SJSA1 (cell line): ENCODE results near the gene CES1. TPM values are rescaled to one million over a fixed set of nuclear protein-coding genes. Genes with fewer than 3 reads are reported as not detected.
"Not testable (repeated sequence)": the region's sequence is repeated elsewhere in the genome, so short reads cannot be mapped to it uniquely, and the experiment has no call there.

Source experiments
- DNase-seq, 2 experiments: peaks; one replicate each; pipeline ENCODE4 v3.0.0-alpha.2; 2015 to 2020; ENCODE audit warnings: low spot score in 2 of 2, low read depth in 1 of 2
- H3K27ac ChIP-seq: fragments of 250-450 bp; sonication (Bioruptor Pico); 2 replicates; pipeline ENCODE4 v1.5.1; 2020; ENCODE audit warnings: mild to moderate bottlenecking, moderate library complexity
- H3K27me3 ChIP-seq: fragments of 250-450 bp; sonication (Bioruptor Pico); replicated peaks from 2 replicates; pipeline ENCODE4 v1.5.1; 2020; ENCODE audit warnings: mild to moderate bottlenecking, moderate library complexity
- H3K36me3 ChIP-seq: fragments of 250-450 bp; sonication (Bioruptor Pico); 2 replicates; pipeline ENCODE4 v1.5.1; 2020; ENCODE audit warnings: mild to moderate bottlenecking
- H3K4me1 ChIP-seq: fragments of 250-450 bp; sonication (Bioruptor Pico); replicated peaks from 2 replicates; pipeline ENCODE4 v1.6.1; 2021; ENCODE audit warnings: mild to moderate bottlenecking
- H3K4me3 ChIP-seq: fragments of 250-450 bp; sonication (Bioruptor Pico); 2 replicates; pipeline ENCODE4 v1.5.1; 2020; ENCODE audit warnings: mild to moderate bottlenecking
- H3K9me3 ChIP-seq: fragments of 250-450 bp; sonication (Bioruptor Pico); replicated peaks from 2 replicates; pipeline ENCODE4 v1.5.1; 2020; ENCODE audit warnings: mild to moderate bottlenecking
- total RNA-seq: library from RNA; depleted of rRNA; stranded (reverse); fragments of >200 nt; shearing (Covaris generic); gene quantifications from 2 replicates; pipeline ENCODE4 v1.2.3, GENCODE V29; 2014

CES1 gene
- total RNA-seq, 1 experiment from 2014 or later: not detected

GRCh38 chr16:55843105-55843395 lies 10.2 kb upstream of the CES1 start:
- H3K4me3 ChIP-seq: no peak overlapping the region
- H3K27me3 ChIP-seq: peaks cover 9% of the 10 kb centered on the region
- no peak for DNase-seq
- no peaks in the 10 kb centered on the region for H3K4me1 ChIP-seq
- H3K36me3 ChIP-seq: no peaks in the 10 kb centered on the region
- H3K27ac ChIP-seq: no peak overlapping the region
- no peaks in the 10 kb centered on the region for H3K9me3 ChIP-seq

DNA sequence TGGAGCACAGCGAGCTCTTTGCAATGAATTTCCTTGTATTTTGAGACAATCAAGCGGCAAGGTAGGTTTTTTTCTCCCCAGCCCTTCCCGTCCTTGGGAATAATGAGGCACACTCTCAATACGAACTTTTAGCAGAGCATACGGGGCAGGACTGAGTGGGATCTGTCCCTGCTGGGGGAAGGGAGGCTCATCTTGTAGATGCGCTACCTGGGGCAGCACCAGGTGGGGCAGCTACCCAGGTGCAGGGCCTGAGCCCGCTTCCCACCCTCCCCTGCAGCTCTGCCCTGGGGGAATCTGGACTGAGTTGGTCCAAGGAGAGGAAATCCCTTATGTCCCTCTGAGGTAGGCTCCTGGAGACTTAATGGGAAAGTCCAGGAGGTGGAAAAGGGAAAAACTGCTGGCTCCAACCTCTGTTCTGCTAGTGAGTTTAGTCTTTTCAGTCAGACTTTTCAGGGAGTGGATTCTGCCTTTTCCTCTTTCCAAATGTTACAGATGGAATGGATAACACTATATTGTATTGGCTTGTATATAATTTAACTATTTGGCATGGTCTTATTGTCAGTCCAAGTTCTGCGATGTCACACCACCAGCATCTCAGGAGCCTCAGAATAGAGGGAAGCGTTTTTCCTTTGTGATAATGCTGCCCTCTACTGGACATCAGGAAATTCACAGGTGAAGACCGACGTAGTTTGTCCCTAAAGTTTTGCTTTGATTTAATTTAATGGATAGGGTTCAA lies 9.6 kb upstream of the CES1 start:
- no peaks in the 10 kb centered on the region for H3K36me3 ChIP-seq
- peaks cover 9% of the 10 kb centered on the region for H3K27me3 ChIP-seq
- DNase-seq: peak in 1 of 2 experiments; percentile 34
- H3K27ac ChIP-seq: no peak overlapping the region
- no peaks in the 10 kb centered on the region for H3K4me1 ChIP-seq
- no peaks in the 10 kb centered on the region for H3K9me3 ChIP-seq
- no peak overlapping the region for H3K4me3 ChIP-seq

DNA sequence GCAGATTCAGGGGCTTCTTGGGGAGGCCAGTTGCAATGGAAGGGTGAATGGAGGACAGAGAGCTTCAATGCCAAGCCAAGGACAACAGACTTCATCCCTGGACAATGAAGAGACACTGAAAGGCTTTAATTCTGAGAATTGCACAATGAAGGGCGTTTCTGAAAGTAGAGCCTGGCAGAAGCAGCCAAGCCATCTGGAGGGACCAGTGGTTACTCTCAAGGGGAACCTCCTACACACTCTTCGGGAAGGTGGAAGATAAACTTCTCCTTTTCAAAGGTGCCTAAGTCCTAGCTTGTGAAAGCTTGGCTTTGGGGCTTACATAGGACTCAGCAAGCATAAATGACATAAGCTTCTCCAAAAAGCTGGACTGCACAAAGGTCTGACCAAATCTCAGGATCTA lies 6.2 kb upstream of the CES1 start:
- no peak overlapping the region for H3K27ac ChIP-seq
- no peaks in the 10 kb centered on the region for H3K4me1 ChIP-seq
- H3K9me3 ChIP-seq: no peaks in the 10 kb centered on the region
- no peak overlapping the region for H3K4me3 ChIP-seq
- no peak for DNase-seq
- H3K27me3 ChIP-seq: no peaks in the 10 kb centered on the region; the same call in 1 of the 2 replicates
- H3K36me3 ChIP-seq: no peaks in the 10 kb centered on the region

DNA sequence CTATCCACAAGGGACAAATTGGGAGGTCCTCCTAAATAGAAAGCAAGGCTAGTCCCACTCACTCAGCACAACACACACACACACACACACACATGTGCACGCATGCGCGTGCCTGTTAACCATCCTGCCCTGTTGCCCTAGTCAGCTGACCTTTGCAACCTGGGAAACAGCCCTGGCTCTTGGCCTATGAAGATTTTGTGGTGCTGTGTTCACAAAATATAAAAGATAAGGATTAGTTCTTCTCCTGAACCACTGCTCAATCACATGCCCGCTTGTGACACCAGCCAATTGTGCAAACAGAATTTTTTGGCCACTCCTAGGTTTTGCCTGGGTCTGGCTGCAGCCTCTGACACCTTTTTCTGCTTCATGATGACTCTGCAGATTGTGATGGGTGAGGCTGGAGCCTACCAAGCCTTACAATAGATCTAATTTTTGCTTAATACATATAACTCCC lies 3.3 kb upstream of the CES1 start:
- Histone ChIP-seq H3K4me3 (no peak overlapping the region), H3K27me3 (no peaks in the 10 kb centered on the region), H3K27ac (no peak overlapping the region), H3K4me1 (no peaks in the 10 kb centered on the region), H3K36me3 (no peaks in the 10 kb centered on the region), H3K9me3 (no peaks in the 10 kb centered on the region)
- no peak for DNase-seq

GRCh38 chr16:55835581-55835980 lies 2.7 kb upstream of the CES1 start:
- no peak overlapping the region for H3K27ac ChIP-seq
- no peaks in the 10 kb centered on the region for H3K9me3 ChIP-seq
- H3K36me3 ChIP-seq: no peaks in the 10 kb centered on the region
- no peak for DNase-seq
- H3K4me3 ChIP-seq: no peak overlapping the region
- no peaks in the 10 kb centered on the region for H3K4me1 ChIP-seq
- no peaks in the 10 kb centered on the region for H3K27me3 ChIP-seq

DNA sequence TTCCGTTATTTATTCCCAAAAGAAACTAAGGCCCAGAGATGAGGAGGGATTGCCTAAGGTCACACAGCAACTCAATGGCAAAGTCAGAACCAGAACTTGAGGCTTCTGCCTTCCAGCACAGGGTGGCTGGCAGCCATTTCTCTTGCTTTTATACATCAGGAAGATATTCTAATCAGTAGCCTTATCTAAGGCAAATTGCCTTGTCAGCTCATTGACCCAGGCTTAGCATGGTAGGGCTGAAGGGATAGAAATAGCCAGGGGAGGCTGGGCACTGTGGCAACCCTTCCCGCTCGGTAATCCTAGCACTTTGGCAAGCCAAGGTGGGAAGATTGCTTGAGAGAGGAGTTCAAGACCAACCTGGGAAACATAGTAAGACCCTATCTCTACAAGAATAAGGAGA lies 2.3 kb upstream of the CES1 start:
- not testable (repeated sequence) for H3K4me3 ChIP-seq, H3K4me1 ChIP-seq, H3K36me3 ChIP-seq, H3K9me3 ChIP-seq, H3K27ac ChIP-seq, DNase-seq, H3K27me3 ChIP-seq

GRCh38 chr16:55834049-55834448 lies 1.2 kb upstream of the CES1 start:
- Histone ChIP-seq H3K36me3 (no peaks in the 10 kb centered on the region), H3K27me3 (no peaks in the 10 kb centered on the region)
- no peak for DNase-seq

GRCh38 chr16:55832425-55832772 lies 497 bp downstream of the CES1 start:
- no peak for DNase-seq
- Histone ChIP-seq H3K27me3 (no peaks in the 10 kb centered on the region), H3K36me3 (no peaks in the 10 kb centered on the region), H3K27ac (no peak overlapping the region), H3K4me3 (no peak overlapping the region), H3K9me3 (no peaks in the 10 kb centered on the region), H3K4me1 (no peaks in the 10 kb centered on the region)

More at GRCh38 chr16:55834049-55834448, 1.2 kb upstream of the CES1 start:
- Histone ChIP-seq H3K27ac (no peak overlapping the region), H3K4me3 (no peak overlapping the region), H3K4me1 (no peaks in the 10 kb centered on the region), H3K9me3 (no peaks in the 10 kb centered on the region)

- DNase-seq: no peak
- H3K27me3 ChIP-seq: no peaks in the 10 kb centered on the region
Measured at GRCh38 chr16:55830658-55831294, 2.1 kb downstream of the CES1 start.

GRCh38 chr16:55829232-55829631 lies 3.7 kb downstream of the CES1 start:
- not testable (repeated sequence) for H3K27ac ChIP-seq, H3K4me3 ChIP-seq, H3K36me3 ChIP-seq, H3K9me3 ChIP-seq, H3K4me1 ChIP-seq, DNase-seq, H3K27me3 ChIP-seq

More at GRCh38 chr16:55830658-55831294, 2.1 kb downstream of the CES1 start:
- Histone ChIP-seq H3K27ac (no peak overlapping the region), H3K4me1 (no peaks in the 10 kb centered on the region), H3K36me3 (no peaks in the 10 kb centered on the region), H3K4me3 (no peak overlapping the region), H3K9me3 (no peaks in the 10 kb centered on the region)

- H3K4me3 ChIP-seq: no peak overlapping the region
- no peak overlapping the region for H3K27ac ChIP-seq
- no peak for DNase-seq
- no peaks in the 10 kb centered on the region for H3K27me3 ChIP-seq
- H3K36me3 ChIP-seq: no peaks in the 10 kb centered on the region
- H3K9me3 ChIP-seq: no peaks in the 10 kb centered on the region
- no peaks in the 10 kb centered on the region for H3K4me1 ChIP-seq
Measured at GRCh38 chr16:55828680-55829079, 4.2 kb downstream of the CES1 start.

GRCh38 chr16:55825115-55825728 lies 7.7 kb downstream of the CES1 start:
- no peaks in the 10 kb centered on the region for H3K27me3 ChIP-seq
- peak in 1 of 2 experiments; percentile 12 for DNase-seq

GRCh38 chr16:55824473-55825000 lies 8.4 kb downstream of the CES1 start:
- Histone ChIP-seq H3K4me1 (no peaks in the 10 kb centered on the region), H3K4me3 (no peak overlapping the region), H3K9me3 (no peaks in the 10 kb centered on the region), H3K27me3 (no peaks in the 10 kb centered on the region), H3K27ac (no peak overlapping the region), H3K36me3 (no peaks in the 10 kb centered on the region)
- DNase-seq: peak in 1 of 2 experiments; percentile 16

More at GRCh38 chr16:55825115-55825728, 7.7 kb downstream of the CES1 start:
- Histone ChIP-seq H3K36me3 (no peaks in the 10 kb centered on the region), H3K4me1 (no peaks in the 10 kb centered on the region), H3K4me3 (no peak overlapping the region), H3K9me3 (no peaks in the 10 kb centered on the region), H3K27ac (no peak overlapping the region)

DNA sequence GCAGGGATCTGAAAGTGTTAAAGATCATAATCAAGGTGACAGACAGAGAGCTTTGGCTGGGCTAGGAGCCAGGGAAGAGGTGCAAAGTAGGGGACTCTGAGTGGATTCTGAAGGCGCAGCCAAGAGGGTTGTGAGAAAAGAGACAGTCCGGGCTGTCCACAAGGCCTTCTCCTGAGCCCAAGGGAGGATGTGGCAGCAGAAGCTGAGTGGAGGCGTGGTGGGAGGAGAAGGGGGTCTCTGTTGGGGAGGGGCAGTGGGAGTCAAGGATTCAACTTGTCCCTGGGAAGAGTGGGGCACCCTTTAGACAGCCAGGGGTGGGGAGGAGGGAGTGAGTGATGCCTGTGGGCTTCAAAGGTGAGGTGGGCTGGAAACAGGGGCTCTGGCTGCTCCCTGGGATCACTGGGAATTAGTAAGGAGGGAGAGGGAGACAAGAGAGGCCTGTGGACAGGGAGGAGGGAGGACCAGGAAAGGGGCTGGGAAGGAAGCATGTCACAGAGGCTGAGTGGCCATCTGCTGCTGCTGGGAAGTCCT lies 10.6 kb downstream of the CES1 start:
- peak in 1 of 2 experiments; percentile 21 for DNase-seq
- H3K4me3 ChIP-seq: no peak overlapping the region
- no peak overlapping the region for H3K27ac ChIP-seq
- no peaks in the 10 kb centered on the region for H3K36me3 ChIP-seq
- no peaks in the 10 kb centered on the region for H3K27me3 ChIP-seq
- H3K4me1 ChIP-seq: no peaks in the 10 kb centered on the region
- no peaks in the 10 kb centered on the region for H3K9me3 ChIP-seq
